Osteoblast (primary cell): Measurements from ENCODE around the gene NFATC1. TPM values are rescaled to one million over a fixed set of nuclear protein-coding genes. Genes with fewer than 3 reads are reported as not detected.
A peak's percentile ranks its signal among the peaks of the same experiment; 100 is the strongest.

Source experiments
- DNase-seq: peaks from one replicate; pipeline ENCODE4 v3.0.0; 2011; ENCODE audit warnings: low spot score, mixed read lengths; ENCODE audit not compliant: insufficient read length; ENCODE audit errors: missing footprints
- H2AFZ ChIP-seq: 2 replicates; pipeline ENCODE4 v1.6.0; 2011; ENCODE audit warnings: mild to moderate bottlenecking, low read length
- H3K27ac ChIP-seq: 2 replicates; pipeline ENCODE4 v1.5.1; 2011; ENCODE audit warnings: mild to moderate bottlenecking, low read depth, low read length, moderate library complexity
- H3K27me3 ChIP-seq: 2 replicates; pipeline ENCODE4 v1.6.0; 2012; ENCODE audit warnings: mild to moderate bottlenecking, control low read depth, inconsistent platforms, low read length, moderate library complexity; ENCODE audit not compliant: insufficient read depth
- H3K36me3 ChIP-seq: 2 replicates; pipeline ENCODE4 v1.5.1; 2011; ENCODE audit warnings: mild to moderate bottlenecking, low read length, control low read depth, moderate library complexity; ENCODE audit not compliant: insufficient read depth
- H3K4me1 ChIP-seq: 2 replicates; pipeline ENCODE4 v1.5.1; 2011; ENCODE audit warnings: mild to moderate bottlenecking, low read length, control low read depth, moderate library complexity; ENCODE audit not compliant: insufficient read depth
- H3K4me2 ChIP-seq: 2 replicates; pipeline ENCODE4 v1.6.0; 2011; ENCODE audit warnings: mild to moderate bottlenecking, low read length; ENCODE audit not compliant: insufficient read depth
- H3K4me3 ChIP-seq: fragments of 200-600 bp; sonication (generic); 3 replicates; pipeline ENCODE4 v1.5.1; 2012; ENCODE audit warnings: mild to moderate bottlenecking, low read length, inconsistent platforms; ENCODE audit not compliant: insufficient read depth
- H3K79me2 ChIP-seq: 2 replicates; pipeline ENCODE4 v1.6.0; 2012; ENCODE audit warnings: mild to moderate bottlenecking, low read length, control low read depth, inconsistent platforms; ENCODE audit not compliant: insufficient read depth
- H3K9me3 ChIP-seq: 2 replicates; pipeline ENCODE4 v1.5.1; 2011; ENCODE audit warnings: low read depth, low read length, control low read depth
- H4K20me1 ChIP-seq: 2 replicates; pipeline ENCODE4 v1.6.0; 2012; ENCODE audit warnings: mild to moderate bottlenecking, low read length, control low read depth; ENCODE audit not compliant: insufficient read depth
- total RNA-seq: library from RNA; depleted of rRNA; stranded (reverse); fragments of >200 nt; gene quantifications from 2 replicates; pipeline ENCODE4 v1.2.3, GENCODE V29; 2012
- TF ChIP-seq, protein P1 (sequence below): IDR thresholded peaks from 2 replicates; pipeline ENCODE4 v1.5.1; 2011; ENCODE audit warnings: mild to moderate bottlenecking, low read depth, low read length, moderate library complexity; ENCODE audit errors: extremely low read depth

The NFATC1 gene
- total RNA-seq, 1 donor, result 6.2 TPM

DNA sequence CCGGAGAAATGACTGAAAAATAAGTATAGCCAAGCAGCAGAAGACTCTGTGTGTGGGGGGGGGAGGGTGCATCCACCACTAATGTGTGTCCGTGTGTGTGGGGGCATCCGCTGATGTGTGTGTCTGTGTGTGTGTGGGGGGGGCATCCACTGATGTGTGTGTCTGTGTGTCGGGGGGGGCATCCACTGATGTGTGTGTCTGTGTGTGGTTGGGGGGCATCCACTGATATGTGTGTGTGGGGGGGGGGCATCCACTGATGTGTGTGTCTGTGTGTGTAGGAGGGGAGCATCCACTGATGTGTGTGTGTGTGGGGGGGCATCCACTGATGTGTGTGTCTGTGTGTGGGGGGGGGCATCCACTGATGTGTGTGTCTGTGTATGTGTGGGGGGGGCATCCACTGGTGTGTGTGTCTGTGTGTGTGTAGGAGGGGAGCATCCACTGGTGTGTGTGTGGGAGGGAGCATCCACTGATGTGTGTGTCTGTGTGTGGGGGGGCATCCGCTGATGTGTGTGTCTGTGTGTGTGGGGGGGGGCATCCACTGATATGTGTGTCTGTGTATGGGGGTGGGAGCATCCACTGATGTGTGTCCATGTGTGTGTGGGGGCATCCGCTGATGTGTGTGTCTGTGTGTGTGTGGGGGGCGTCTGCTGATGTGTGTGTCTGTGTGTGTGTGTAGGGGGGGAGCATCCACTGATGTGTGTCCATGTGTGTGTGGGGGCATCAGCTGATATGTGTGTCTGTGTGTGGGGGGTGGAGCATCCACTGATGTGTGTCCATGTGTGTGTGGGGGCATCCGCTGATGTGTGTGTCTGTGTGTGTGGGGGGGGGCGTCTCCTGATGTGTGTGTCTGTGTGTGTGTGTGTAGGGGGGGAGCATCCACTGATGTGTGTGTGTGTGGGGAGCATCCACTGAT lies 125.0 kb downstream of the NFATC1 start:
- Histone ChIP-seq H3K36me3 (no peaks in the 10 kb centered on the region), H4K20me1 (no peaks in the 10 kb centered on the region), H3K9me3 (no peaks in the 10 kb centered on the region), H3K4me2 (no peak overlapping the region), H3K27ac (no peak overlapping the region), H3K27me3 (no peaks in the 10 kb centered on the region), H3K4me1 (no peaks in the 10 kb centered on the region), H3K4me3 (no peak overlapping the region), H3K79me2 (no peaks in the 10 kb centered on the region), H2AFZ (no peak overlapping the region)
- DNase-seq, result peak; percentile 44
- TF ChIP-seq, protein P1, sequence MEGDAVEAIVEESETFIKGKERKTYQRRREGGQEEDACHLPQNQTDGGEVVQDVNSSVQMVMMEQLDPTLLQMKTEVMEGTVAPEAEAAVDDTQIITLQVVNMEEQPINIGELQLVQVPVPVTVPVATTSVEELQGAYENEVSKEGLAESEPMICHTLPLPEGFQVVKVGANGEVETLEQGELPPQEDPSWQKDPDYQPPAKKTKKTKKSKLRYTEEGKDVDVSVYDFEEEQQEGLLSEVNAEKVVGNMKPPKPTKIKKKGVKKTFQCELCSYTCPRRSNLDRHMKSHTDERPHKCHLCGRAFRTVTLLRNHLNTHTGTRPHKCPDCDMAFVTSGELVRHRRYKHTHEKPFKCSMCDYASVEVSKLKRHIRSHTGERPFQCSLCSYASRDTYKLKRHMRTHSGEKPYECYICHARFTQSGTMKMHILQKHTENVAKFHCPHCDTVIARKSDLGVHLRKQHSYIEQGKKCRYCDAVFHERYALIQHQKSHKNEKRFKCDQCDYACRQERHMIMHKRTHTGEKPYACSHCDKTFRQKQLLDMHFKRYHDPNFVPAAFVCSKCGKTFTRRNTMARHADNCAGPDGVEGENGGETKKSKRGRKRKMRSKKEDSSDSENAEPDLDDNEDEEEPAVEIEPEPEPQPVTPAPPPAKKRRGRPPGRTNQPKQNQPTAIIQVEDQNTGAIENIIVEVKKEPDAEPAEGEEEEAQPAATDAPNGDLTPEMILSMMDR, result no peak

DNA sequence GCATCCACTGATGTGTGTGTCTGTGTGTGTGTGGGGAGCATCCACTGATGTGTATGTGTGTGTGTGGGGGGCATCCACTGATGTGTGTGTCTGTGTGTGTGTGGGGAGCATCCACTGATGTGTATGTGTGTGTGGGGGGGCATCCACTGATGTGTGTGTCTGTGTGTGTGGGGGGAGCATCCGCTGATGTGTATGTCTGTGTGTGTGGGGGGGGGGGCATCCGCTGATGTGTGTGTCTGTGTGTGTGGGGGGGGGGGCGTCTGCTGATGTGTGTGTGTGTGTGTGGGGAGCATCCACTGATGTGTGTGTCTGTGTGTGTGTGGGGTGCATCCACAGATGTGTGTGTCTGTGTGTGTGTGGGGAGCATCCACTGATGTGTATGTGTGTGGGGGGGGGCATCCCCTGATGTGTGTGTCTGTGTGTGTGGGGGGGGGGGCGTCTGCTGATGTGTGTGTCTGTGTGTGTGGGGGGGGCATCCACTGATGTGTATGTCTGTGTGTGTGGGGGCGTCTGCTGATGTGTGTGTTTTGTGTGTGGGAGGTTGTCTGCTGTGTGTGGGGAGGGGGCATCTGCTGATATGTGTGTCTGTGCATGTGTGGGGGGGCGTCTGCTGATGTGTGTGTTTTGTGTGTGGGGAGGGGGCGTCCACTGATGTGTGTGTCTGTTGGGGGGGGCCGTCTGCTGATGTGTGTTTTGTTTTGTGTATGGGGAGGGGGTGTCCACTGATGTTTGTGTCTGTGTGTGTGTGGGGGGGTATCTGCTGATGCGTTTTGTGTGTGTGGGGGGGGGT lies 125.9 kb downstream of the NFATC1 start:
- TF ChIP-seq, protein P1, result no peak
- peak; percentile 21 for DNase-seq
- no peaks in the 10 kb centered on the region for H3K4me1 ChIP-seq
- H3K36me3 ChIP-seq, result no peaks in the 10 kb centered on the region
- H3K4me2 ChIP-seq, result no peak overlapping the region
- H4K20me1 ChIP-seq, result no peaks in the 10 kb centered on the region
- no peaks in the 10 kb centered on the region for H3K9me3 ChIP-seq
- no peaks in the 10 kb centered on the region for H3K79me2 ChIP-seq
- H3K27me3 ChIP-seq, result no peaks in the 10 kb centered on the region
- no peak overlapping the region for H3K27ac ChIP-seq
- H2AFZ ChIP-seq, result no peak overlapping the region
- H3K4me3 ChIP-seq, result no peak overlapping the region

DNA sequence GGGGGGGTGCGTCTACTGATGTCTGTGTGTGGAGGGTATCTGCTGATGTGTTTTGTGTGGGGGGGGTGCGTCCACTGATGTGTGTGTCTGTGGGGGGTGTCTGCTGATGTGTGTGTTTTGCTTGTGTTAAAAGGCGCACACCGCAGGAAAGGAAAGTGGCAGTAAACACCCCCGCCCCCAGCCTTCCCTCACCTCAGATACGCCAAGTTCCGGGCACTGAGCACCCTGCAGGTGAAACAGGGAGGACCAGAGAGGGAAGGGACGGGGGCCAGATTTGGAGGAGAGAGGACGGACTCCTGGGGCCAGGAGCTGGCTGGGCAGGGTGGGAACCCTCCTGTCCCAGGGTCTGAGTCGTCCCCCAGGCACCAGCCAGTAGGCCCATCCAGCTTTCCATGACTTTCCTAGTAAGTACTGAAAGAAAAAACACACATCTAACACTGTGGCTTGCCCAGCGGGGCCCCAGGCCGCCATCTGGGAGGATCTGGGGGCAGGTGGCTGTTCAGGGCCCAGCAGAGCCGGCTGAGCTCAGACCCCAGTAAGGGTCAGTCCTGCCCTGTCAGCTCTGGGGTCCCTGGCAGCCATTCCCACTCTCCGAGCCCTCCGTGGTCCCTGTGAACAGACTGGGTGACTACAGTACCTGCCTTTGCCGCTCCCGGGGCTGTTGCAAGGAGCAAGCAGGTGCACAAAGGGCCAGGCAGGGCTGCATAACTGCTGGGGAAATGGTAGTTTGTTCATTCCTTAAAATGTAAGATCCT lies 126.9 kb downstream of the NFATC1 start:
- TF ChIP-seq, protein P1, result no peak
- Histone ChIP-seq H3K27ac (no peak overlapping the region), H3K9me3 (no peaks in the 10 kb centered on the region), H2AFZ (no peak overlapping the region), H3K36me3 (no peaks in the 10 kb centered on the region), H4K20me1 (no peaks in the 10 kb centered on the region), H3K4me2 (no peak overlapping the region), H3K79me2 (no peaks in the 10 kb centered on the region), H3K27me3 (no peaks in the 10 kb centered on the region), H3K4me3 (no peak overlapping the region), H3K4me1 (no peaks in the 10 kb centered on the region)
- peak; percentile 84 for DNase-seq
